SK-N-DZ (cell line): Measurements from ENCODE around the gene TMEM134. TPM values are rescaled to one million over a fixed set of nuclear protein-coding genes. Genes with fewer than 3 reads are reported as not detected.
A peak's percentile ranks its signal among the peaks of the same experiment; 100 is the strongest.
"Not testable (repeated sequence)": the region's sequence is repeated elsewhere in the genome, so short reads cannot be mapped to it uniquely, and the experiment has no call there.

Experiments
- DNase-seq: peaks from one replicate; pipeline ENCODE4 v3.0.0-alpha.2; 2015; ENCODE audit warnings: low spot score
- polyA plus RNA-seq, 2 experiments: library from polyadenylated mRNA; depleted of rRNA; stranded (reverse); fragments of >200 nt; gene quantifications; 2 replicates each; pipeline ENCODE4 v1.2.3, GENCODE V29; 2014

TMEM134 gene, protein sequence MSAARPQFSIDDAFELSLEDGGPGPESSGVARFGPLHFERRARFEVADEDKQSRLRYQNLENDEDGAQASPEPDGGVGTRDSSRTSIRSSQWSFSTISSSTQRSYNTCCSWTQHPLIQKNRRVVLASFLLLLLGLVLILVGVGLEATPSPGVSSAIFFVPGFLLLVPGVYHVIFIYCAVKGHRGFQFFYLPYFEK
- 41.5 and 105 TPM in 2 replicates for polyA plus RNA-seq (2014; cell fraction: cytosol; rRNA removed)
- 31.5 and 76.6 TPM in 2 replicates for polyA plus RNA-seq (2014; cell fraction: nucleus; rRNA removed)

GRCh38 chr11:67468759-67469507, at the start of gene TMEM134:
Gene TMEM134, minus strand, starts transcription at chr11:67469251. Its CDS starts 59 bp downstream, at chr11:67469192.
- peak; percentile 90 for DNase-seq

DNA sequence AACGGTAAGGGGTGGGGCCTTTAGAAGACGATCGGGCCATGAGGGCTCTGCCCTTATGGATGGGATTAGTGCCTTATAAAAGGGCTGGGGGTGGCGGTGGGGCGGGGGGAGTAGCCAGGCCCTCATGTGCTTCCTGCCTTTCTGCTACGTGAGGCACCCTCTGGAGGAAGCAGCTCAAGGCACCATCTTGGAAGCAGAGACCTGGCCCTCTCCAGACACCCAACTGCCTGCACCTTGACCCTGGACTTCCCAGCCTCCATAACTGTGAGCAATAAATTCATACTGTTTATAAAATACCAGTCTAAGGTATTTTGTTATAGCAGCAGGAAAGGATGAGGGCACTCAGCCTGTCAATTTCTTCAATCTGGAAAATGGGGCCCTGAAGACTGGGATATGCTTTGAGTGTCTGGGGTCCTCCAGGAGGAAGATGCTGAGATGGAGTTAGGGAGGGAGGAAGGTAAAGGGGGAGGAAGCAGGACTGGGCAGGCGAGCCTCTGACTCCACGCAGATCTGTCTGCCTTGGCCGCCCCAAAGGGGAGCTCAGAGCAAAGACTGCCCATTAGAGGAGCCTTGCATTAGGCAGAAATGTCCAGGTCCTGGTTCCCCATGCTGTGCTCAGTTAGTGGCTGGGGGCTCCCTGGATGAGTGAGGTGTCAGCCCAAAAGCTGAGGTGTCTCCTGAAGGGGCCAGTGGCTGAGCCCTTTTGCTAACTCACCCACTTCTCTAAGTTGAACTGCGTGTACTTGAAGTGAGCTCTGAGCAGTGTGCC, 48.9 kb upstream of the TMEM134 start:
- no peak for DNase-seq

GRCh38 chr11:67516806-67517205, 47.8 kb upstream of the TMEM134 start:
- DNase-seq = no peak

GRCh38 chr11:67514116-67514515, 45.1 kb upstream of the TMEM134 start:
- DNase-seq = no peak

DNA sequence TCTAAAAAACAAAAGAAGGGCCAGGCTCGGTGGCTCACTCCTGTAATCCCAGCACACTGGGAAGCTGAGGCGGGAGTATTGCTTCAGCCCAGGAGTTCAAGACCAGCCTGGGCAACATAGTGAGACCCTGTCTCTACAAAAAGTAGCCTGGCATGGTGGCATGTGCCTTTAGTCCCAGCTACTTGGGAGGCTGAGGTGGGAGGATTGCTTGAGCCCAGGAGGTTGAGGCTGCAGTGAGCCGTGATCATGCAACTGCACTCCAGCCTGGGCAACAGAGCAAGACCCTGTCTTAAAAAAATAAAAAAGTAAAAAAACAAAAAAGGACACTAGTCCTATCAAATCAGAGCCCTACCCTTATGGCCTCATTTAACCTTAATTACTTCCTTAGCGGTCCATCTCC, 42.5 kb upstream of the TMEM134 start:
- DNase-seq = not testable (repeated sequence)

DNA sequence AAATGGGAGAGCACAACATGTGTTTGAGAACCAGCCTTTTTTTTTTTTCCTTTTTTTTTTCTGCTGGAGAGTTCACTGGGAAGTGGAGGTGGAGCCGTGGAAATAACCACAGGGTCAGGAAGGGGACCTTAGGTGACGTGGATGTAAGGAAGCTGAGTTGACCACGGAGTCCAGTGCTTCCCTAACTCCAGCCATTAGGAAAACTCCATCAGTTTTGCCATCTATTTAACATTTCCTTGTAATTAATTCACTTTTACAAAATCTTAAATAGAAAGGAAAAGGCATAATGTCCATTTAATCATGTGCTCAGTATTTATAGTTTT, 40.9 kb upstream of the TMEM134 start:
- no peak for DNase-seq

DNA sequence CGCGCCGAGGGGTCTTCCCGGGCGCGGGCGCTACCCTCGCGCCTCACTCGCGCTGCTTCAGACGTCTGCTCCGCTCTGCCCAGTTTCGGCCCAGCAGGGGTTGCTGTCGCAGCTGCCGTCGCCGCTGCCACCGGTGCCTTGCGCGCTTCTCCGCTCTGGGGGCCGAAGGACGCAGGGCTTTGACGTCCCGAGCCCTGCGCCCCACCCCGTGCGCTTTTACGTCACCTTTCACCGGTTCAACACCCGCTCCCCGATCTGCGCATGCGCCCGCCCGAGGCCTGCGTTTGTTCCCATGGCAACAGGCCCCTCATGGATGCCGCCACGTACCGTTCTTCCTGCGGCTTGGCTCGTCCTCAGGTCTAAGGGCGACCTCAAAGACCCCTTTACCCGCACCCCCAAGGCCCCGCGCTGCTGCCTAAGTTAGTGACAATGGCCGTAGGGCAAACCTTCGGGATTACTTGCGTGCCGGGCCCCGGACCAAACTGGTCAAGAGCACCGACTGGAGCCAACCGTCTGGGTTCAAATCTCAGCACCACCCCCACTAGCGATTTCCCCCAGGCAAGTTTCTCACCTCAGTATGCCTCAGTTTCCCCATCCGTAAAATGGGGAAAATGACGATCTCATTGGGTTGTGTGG, 39.6 kb upstream of the TMEM134 start:
- DNase-seq = peak; percentile 97

GRCh38 chr11:67507864-67508485, 38.9 kb upstream of the TMEM134 start, which contains the start of gene CDK2AP2:
Gene CDK2AP2, minus strand, starts transcription at chr11:67508162. Its CDS starts 80 bp downstream, at chr11:67508082.
- peak; percentile 99 for DNase-seq

DNA sequence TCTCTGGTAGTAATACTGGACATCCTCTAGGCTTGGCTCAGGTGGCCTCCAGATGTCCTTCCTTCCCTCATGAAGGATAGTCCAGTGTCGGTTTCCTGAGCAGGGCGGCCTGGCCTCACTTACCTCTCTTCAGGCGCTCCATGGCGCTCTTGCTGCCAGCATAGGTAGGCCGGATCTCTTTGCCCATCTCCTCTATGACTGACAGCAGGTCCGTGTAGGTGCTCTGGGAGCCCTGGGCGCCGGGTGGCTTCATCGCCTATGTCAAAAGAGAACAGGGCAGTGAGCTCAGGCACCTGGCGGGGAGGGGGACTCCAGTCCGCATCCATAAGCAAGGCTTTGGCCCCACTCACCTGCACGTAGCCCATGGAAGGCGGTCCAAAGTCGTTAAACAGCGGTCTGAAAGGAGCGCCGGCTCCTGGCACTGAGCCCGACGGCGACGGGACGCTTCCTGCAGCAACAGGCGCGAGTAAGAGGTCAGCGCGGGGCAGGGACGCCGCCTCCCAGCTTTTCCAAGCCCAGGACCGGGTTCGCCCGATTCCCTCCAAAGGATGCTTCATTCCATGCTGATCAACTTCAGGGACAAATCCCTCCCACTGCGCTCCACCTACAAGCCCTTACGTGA, 38.3 kb upstream of the TMEM134 start:
- DNase-seq = no peak

DNA sequence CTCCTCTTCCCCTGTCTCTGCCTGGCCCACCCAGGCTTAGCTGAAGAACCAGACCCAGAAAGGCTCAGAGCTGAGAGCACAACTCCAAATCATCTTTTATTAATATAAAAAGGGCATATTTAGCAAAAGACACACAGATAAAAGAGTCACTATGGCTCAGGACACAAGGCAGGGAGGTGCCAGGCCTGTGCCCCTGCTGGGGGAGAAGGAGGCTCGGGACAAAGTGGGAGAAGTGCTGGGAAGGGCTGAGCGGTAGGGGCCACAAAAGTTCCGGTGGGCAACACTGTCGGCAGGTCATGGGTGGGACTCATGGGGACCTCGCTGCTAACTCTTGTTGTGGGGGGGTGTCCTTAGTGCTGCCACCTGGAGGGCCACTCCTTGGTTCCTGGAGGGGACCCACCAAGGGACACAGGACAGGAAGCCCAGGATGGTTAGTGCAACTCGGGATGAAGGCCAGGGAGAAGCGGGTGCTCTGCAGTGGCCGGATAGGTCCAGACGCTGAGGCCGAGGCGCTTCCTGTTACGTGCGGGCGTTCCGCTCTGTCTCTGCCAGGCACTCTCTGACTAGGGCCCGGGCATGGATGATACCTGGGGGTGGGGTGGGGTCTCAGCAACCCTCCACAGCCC, 37.5 kb upstream of the TMEM134 start:
- no peak for DNase-seq

GRCh38 chr11:67505605-67506396, 36.8 kb upstream of the TMEM134 start:
- peak; percentile 79 for DNase-seq

- peak; percentile 48 for DNase-seq
Measured at GRCh38 chr11:67504950-67505581, 36.0 kb upstream of the TMEM134 start, which contains the start of gene PITPNM1. Gene PITPNM1, minus strand, starts transcription at chr11:67505363. Its CDS starts 1,183 bp downstream, at chr11:67504180.

DNA sequence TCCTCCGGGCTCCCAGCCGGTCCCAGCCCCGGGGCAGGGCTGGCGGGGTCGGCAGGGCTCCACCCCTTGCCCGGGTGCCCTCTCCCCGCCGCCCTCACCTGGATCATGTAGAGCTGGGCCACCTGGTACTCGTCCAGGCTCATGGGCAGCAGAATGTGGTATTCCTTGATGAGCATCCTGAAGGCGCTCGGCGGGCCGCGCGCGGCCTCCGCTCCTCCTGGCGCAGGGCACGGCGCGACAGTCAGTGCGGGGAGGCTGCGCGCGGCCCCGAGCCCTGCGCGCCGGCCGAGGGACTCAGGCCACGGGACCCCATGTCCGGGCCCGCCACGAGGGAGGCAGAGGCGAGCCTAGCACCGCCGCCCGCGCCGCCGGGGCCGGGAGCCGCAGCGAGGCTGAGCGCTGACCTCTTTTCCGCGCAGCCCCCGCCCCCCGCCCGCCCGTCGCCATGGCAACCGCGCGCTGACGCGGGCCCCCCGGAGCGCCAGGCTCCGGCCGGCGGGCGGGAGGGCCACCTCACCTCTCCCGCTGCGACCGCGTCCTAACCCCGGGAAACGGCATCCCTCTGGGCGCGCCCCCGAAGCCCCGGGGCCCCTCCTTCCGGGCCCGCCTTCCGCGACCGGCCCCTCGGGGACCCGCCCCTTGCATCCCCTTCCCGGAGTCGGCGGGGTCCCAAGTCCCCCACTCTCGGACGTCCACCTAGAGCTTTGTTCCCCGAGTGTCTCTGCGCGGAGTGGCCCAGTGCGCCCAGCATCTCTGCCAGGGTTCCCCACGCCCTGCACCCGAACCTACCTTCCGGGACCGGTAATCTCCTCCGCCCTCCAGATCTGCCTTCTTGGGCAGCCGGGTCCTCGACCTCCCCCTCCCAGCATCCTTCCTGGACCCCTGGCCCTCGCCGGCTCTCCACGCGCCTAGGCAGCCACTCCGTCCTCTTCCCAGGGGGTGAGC, 35.2 kb upstream of the TMEM134 start:
- peak; percentile 36 for DNase-seq

DNA sequence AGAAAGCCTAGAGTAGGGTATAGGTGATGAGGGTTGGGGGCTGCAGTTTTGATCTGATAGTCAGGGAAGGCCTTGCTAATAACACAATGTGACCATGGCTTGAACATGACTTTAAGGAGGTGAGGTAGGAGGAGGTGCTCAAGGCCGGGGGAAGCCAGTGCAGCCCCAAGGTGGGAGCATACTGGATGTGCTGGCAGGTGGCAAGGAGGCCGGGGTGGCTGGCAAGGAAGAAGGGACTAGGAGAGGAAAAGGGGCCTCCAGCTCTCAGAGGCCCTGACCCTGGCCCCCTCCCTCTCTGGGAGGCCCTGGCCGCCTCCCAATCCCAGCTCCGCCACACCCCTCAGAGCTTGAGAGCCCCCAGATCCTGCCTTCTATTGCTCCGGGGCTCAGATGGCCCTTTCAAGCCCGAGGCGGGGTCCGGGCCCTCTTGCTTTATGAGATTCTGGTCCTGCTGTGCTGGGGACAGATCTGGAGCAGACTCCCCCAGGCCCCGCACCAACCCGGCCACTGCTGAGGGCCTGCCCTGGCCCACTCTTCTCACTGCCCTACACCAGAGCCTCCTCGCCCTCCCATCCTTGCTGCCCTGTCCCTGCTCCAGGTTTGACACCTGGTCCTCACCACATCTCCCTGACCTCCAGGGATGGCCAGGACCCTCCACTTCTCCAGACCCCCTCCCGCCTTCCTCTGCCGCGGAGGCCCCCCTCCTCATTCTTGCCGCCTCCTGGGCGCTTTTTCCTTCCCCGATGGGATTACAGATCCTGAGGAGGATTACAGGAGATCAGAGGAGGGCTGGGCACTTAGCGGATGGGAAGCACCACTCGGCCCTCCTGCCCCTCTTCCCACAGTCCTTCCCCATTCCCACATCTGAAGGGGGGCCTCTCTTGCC, 34.3 kb upstream of the TMEM134 start:
- DNase-seq = no peak

DNA sequence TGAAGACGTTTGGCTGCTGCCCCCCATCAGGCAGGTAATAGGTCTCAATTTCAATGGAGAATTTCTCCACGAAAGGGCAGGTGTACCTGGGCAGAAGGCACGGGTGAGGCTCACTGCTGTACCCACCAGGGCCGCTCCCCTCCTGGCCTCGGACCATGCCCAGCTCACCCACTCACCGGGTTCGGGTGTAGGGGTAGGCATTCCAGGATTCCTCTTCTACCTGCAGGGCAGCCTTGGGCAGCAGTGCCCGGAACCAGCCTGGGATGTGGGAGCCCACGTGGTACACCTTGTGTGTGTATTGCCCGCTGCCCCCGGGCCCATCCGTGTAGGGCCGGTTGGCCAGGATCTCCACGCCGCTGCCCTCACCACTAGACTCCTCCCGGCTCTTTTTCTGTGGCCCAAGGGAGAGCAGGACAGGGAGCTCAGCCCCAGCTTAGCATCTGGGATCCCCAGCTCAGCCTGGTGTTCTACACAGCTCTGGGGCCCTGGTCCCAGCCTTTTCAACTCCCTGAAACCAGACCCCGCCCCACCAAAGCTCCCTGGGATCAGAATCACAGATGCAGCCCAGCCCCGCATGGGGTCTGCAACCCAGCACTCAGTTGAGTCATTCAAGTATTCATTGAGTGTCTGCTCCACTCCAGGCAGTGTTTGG, 33.4 kb upstream of the TMEM134 start:
- no peak for DNase-seq

DNA sequence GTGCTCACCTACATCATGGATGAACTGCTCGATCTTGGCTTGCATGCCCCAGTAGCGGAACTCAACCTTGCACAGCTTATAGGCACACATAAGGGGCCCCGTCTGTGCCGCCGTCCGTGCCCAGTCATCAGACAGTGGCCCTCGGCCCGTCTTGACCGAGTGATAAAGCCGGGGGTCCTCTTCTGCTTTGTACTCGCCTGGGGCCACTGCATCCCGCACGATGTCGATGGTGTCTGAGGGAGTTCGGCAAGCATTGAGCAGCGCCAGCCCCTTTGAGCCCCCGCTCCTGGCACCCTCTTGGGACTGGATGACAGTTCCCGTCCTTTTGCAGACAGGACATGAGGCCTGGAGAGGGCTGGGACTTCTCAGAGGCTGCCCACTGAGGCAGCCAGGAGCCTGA, 32.8 kb upstream of the TMEM134 start:
- no peak for DNase-seq
